DND-41 (cell line): ENCODE results near the gene SEMA3E.
"Not testable (repeated sequence)": the region's sequence is repeated elsewhere in the genome, so short reads cannot be mapped to it uniquely, and the experiment has no call there.

Experiments
- CTCF ChIP-seq: IDR thresholded peaks from 2 replicates; pipeline ENCODE4 v1.5.1; 2012; ENCODE audit warnings: borderline replicate concordance, low read length, moderate library complexity, mild to moderate bottlenecking; ENCODE audit not compliant: poor library complexity, severe bottlenecking; ENCODE audit errors: extremely low read depth
- EZH2 ChIP-seq: IDR thresholded peaks from 3 replicates; pipeline ENCODE4 v1.6.1; 2012; ENCODE audit warnings: borderline replicate concordance, low read depth, mild to moderate bottlenecking, moderate library complexity, low read length, inconsistent platforms; ENCODE audit not compliant: severe bottlenecking

- TF ChIP-seq CTCF, EZH2: not testable (repeated sequence)
Observed at GRCh38 chr7:83459930-83460653, 188.8 kb downstream of the SEMA3E start.
